OCI-LY1 (cell line): ENCODE data around the gene MPRIP.

Source experiments
- EZH2 ChIP-seq: fragments of 200-600 bp; sonication (generic), shearing (Covaris generic); IDR thresholded peaks from 2 replicates; pipeline ENCODE4 v1.8.0; 2017; ENCODE audit warnings: borderline replicate concordance, mixed run types, mild to moderate bottlenecking, antibody characterized with exemption, low read length, moderate library complexity, mixed read lengths
- TF ChIP-seq, protein P1 (sequence below): fragments of 200-600 bp; sonication (generic), shearing (Covaris generic); IDR thresholded peaks from 2 replicates; pipeline ENCODE4 v1.5.1; 2017; ENCODE audit warnings: mild to moderate bottlenecking, antibody characterized with exemption, low read length, moderate library complexity, mixed read lengths

- TF ChIP-seq, protein P1, sequence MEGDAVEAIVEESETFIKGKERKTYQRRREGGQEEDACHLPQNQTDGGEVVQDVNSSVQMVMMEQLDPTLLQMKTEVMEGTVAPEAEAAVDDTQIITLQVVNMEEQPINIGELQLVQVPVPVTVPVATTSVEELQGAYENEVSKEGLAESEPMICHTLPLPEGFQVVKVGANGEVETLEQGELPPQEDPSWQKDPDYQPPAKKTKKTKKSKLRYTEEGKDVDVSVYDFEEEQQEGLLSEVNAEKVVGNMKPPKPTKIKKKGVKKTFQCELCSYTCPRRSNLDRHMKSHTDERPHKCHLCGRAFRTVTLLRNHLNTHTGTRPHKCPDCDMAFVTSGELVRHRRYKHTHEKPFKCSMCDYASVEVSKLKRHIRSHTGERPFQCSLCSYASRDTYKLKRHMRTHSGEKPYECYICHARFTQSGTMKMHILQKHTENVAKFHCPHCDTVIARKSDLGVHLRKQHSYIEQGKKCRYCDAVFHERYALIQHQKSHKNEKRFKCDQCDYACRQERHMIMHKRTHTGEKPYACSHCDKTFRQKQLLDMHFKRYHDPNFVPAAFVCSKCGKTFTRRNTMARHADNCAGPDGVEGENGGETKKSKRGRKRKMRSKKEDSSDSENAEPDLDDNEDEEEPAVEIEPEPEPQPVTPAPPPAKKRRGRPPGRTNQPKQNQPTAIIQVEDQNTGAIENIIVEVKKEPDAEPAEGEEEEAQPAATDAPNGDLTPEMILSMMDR = no peak
- TF ChIP-seq EZH2 = no peak
Measured at GRCh38 chr17:17048106-17048505, 5.8 kb downstream of the MPRIP start.
